Transverse colon (tissue), 3 donors: ENCODE results near the gene KRT23.

ENCODE experiments used
- CTCF ChIP-seq, 5 experiments: fragments of 200-600 bp in 3 of 5; fragments of 450-650 bp in 2 of 5; sonication (generic) in 3 of 5; IDR thresholded peaks; 1 replicate in 2 of 5; 2 replicates in 3 of 5; pipeline ENCODE4 v1.5.1; 2016 to 2017; ENCODE audit warnings: antibody characterized with exemption in 5 of 5, inconsistent platforms in 3 of 5, mild to moderate bottlenecking in 2 of 5, moderate library complexity in 1 of 5
- POLR2A ChIP-seq: fragments of 450-650 bp; IDR thresholded peaks from one replicate; pipeline ENCODE4 v1.6.1; 2016; ENCODE audit warnings: antibody characterized with exemption, mild to moderate bottlenecking, moderate library complexity

- TF ChIP-seq CTCF (IDR thresholded peaks at IDR 0.05), result no peak
- no peak for TF ChIP-seq POLR2A
Measured at GRCh38 chr17:40935624-40936023, 1.8 kb downstream of the KRT23 start.
